ENCODE results near the gene ZFPM1.

ZFPM1 gene

GRCh38 chr16:88472069-88472468, 19.0 kb downstream of the ZFPM1 start:
- no peak overlapping the region for H3K9ac ChIP-seq (ENCODE audit: low read depth in 1 of 2, low read length in 2 of 2)
- no peak overlapping the region for H3K27ac ChIP-seq (ENCODE audit: low read depth in 2 of 2, low read length in 2 of 2)
- no peaks in the 10 kb centered on the region for H3K36me3 ChIP-seq (ENCODE audit: control insufficient read depth in 2 of 2, insufficient read depth in 2 of 2, low read length in 2 of 2)
- no peaks in the 10 kb centered on the region for H3K27me3 ChIP-seq (ENCODE audit: control insufficient read depth in 2 of 2, insufficient read depth in 2 of 2, low read length in 2 of 2)
- H3K4me3 ChIP-seq (ENCODE audit: low read length in 2 of 2): no peak overlapping the region
- H3K4me1 ChIP-seq (ENCODE audit: control insufficient read depth in 2 of 2, insufficient read depth in 2 of 2, low read length in 2 of 2): no peaks in the 10 kb centered on the region
- no peaks in the 10 kb centered on the region for H3K9me3 ChIP-seq (ENCODE audit: control insufficient read depth in 2 of 2, low read length in 2 of 2)

DNA sequence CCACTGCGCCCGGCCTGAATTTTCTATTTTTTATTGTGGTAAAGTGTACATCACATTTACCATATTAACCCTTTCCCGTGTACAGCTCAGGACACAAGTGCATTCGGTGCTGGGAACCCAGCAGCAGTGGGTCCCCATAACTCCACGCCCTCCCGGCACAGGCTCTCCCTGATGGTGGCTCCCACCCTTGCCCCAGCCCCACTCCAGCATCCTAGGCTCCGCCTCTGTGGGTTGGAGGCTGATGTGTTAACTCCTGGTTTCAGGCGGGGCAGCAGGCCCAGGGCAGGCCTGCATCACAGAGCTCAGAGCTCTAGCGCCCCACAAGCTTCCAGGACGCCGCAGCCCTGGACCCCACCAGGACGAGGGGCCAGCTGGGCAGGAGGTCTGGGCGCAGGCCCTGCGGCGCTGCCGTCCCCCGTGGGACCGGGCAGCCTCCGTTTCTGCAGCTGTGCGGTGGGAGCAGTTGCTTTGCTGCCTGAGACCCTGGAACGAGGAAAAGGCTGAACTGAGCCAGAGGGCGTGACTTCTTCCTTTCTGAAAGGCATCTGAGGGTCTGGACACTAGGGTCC, 19.6 kb downstream of the ZFPM1 start:
- no peaks in the 10 kb centered on the region for H3K36me3 ChIP-seq (ENCODE audit: control insufficient read depth in 2 of 2, insufficient read depth in 2 of 2, low read length in 2 of 2)
- H3K4me3 ChIP-seq (ENCODE audit: low read length in 2 of 2): no peak overlapping the region
- H3K9ac ChIP-seq (ENCODE audit: low read depth in 1 of 2, low read length in 2 of 2): no peak overlapping the region
- H3K4me1 ChIP-seq (ENCODE audit: control insufficient read depth in 2 of 2, insufficient read depth in 2 of 2, low read length in 2 of 2): no peaks in the 10 kb centered on the region
- no peaks in the 10 kb centered on the region for H3K9me3 ChIP-seq (ENCODE audit: control insufficient read depth in 2 of 2, low read length in 2 of 2)
- H3K27ac ChIP-seq (ENCODE audit: low read depth in 2 of 2, low read length in 2 of 2): no peak overlapping the region
- H3K27me3 ChIP-seq (ENCODE audit: control insufficient read depth in 2 of 2, insufficient read depth in 2 of 2, low read length in 2 of 2): no peaks in the 10 kb centered on the region

GRCh38 chr16:88473666-88474534, 20.8 kb downstream of the ZFPM1 start:
- Histone ChIP-seq H3K27ac (ENCODE audit: low read depth in 2 of 2, low read length in 2 of 2) (no peak overlapping the region), H3K9me3 (ENCODE audit: control insufficient read depth in 2 of 2, low read length in 2 of 2) (no peaks in the 10 kb centered on the region), H3K9ac (ENCODE audit: low read depth in 1 of 2, low read length in 2 of 2) (no peak overlapping the region), H3K4me3 (ENCODE audit: low read length in 2 of 2) (no peak overlapping the region), H3K36me3 (ENCODE audit: control insufficient read depth in 2 of 2, insufficient read depth in 2 of 2, low read length in 2 of 2) (no peaks in the 10 kb centered on the region), H3K27me3 (ENCODE audit: control insufficient read depth in 2 of 2, insufficient read depth in 2 of 2, low read length in 2 of 2) (no peaks in the 10 kb centered on the region), H3K4me1 (ENCODE audit: control insufficient read depth in 2 of 2, insufficient read depth in 2 of 2, low read length in 2 of 2) (no peaks in the 10 kb centered on the region)

DNA sequence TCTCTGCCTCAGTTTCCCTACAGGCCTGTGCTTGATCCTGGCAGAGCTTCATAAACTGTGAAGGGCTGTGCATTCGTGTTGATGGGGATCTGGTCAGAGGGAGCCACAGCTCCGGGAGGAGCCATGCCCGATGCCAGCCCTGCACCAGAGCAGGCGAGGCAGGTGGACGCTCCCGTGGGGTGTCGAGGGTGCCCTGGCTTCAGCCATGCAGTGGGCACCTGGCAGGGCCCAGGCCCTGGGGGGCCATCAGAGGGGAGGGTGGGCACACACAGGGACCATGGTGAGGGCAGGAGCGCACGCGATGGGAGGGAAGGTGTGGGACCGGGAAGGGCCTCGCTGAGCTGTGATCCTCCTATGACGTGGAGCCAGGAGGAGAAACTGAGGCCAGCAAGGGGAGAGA, 22.0 kb downstream of the ZFPM1 start:
- no peak overlapping the region for H3K27ac ChIP-seq (ENCODE audit: low read depth in 2 of 2, low read length in 2 of 2)

GRCh38 chr16:88476203-88476602, 23.1 kb downstream of the ZFPM1 start:
- no peaks in the 10 kb centered on the region for H3K27me3 ChIP-seq (ENCODE audit: control insufficient read depth in 2 of 2, insufficient read depth in 2 of 2, low read length in 2 of 2)
- H3K36me3 ChIP-seq (ENCODE audit: control insufficient read depth in 2 of 2, insufficient read depth in 2 of 2, low read length in 2 of 2): no peaks in the 10 kb centered on the region
- no peak overlapping the region for H3K9ac ChIP-seq (ENCODE audit: low read depth in 1 of 2, low read length in 2 of 2)
- H3K4me1 ChIP-seq (ENCODE audit: control insufficient read depth in 2 of 2, insufficient read depth in 2 of 2, low read length in 2 of 2): no peaks in the 10 kb centered on the region
- H3K9me3 ChIP-seq (ENCODE audit: control insufficient read depth in 2 of 2, low read length in 2 of 2): no peaks in the 10 kb centered on the region
- no peak overlapping the region for H3K27ac ChIP-seq (ENCODE audit: low read depth in 2 of 2, low read length in 2 of 2)
- H3K4me3 ChIP-seq (ENCODE audit: low read length in 2 of 2): no peak overlapping the region

More for the DNA sequence above, 22.0 kb downstream of the ZFPM1 start:
- Histone ChIP-seq H3K4me1 (ENCODE audit: control insufficient read depth in 2 of 2, insufficient read depth in 2 of 2, low read length in 2 of 2) (no peaks in the 10 kb centered on the region), H3K27me3 (ENCODE audit: control insufficient read depth in 2 of 2, insufficient read depth in 2 of 2, low read length in 2 of 2) (no peaks in the 10 kb centered on the region), H3K36me3 (ENCODE audit: control insufficient read depth in 2 of 2, insufficient read depth in 2 of 2, low read length in 2 of 2) (no peaks in the 10 kb centered on the region), H3K9ac (ENCODE audit: low read depth in 1 of 2, low read length in 2 of 2) (no peak overlapping the region), H3K4me3 (ENCODE audit: low read length in 2 of 2) (no peak overlapping the region), H3K9me3 (ENCODE audit: control insufficient read depth in 2 of 2, low read length in 2 of 2) (no peaks in the 10 kb centered on the region)

- H3K27me3 ChIP-seq (ENCODE audit: control insufficient read depth in 2 of 2, insufficient read depth in 2 of 2, low read length in 2 of 2): no peaks in the 10 kb centered on the region
- H3K27ac ChIP-seq (ENCODE audit: low read depth in 2 of 2, low read length in 2 of 2): no peak overlapping the region
- H3K9me3 ChIP-seq (ENCODE audit: control insufficient read depth in 2 of 2, low read length in 2 of 2): no peaks in the 10 kb centered on the region
- no peak overlapping the region for H3K4me3 ChIP-seq (ENCODE audit: low read length in 2 of 2)
- H3K4me1 ChIP-seq (ENCODE audit: control insufficient read depth in 2 of 2, insufficient read depth in 2 of 2, low read length in 2 of 2): no peaks in the 10 kb centered on the region
- no peaks in the 10 kb centered on the region for H3K36me3 ChIP-seq (ENCODE audit: control insufficient read depth in 2 of 2, insufficient read depth in 2 of 2, low read length in 2 of 2)
- H3K9ac ChIP-seq (ENCODE audit: low read depth in 1 of 2, low read length in 2 of 2): no peak overlapping the region
These were observed 23.8 kb downstream of the ZFPM1 start for GRCh38 chr16:88476817-88477397.

DNA sequence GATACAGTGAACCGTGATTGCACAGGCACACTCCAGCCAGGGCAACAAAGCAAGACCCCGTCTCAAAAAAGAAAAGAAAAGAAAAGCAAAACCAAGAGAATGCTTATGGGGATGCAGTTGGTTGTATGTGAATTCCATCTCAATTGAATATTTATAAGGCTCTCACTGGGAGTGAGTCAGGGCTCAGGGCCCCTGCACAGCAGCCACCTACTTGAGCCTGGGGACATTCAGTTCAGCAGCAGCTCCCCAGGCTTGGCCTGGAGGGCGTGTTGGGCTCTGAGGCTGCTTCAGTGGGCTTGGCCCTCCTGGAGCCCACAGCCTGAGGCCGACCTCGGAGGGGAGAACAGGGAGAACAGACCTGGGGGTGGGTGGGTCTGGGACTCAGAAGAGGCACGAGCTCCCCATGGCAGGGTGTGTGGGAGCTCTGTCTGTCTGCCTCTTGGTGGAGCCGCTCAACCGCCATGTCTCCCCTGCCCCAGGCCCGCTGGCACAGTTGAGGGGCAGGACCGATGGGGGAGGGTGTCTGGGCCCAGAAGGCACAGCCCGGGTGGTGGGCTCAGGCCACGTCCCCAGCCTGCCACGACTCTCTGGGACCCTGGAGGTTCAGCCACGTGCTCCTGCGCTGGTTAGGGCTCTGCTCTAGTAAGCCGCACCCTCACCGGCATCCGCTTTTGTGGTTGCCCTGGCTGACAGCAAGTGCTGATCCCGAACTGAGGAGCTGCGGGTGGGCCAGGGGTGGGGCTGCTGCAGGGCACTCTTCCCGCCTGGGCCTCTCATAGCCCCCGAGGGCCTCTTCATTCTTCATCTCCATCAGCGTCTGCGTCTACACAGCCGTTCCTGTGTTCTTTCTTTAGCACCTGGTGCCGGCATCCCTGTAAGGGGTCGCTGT, 24.8 kb downstream of the ZFPM1 start:
- no peaks in the 10 kb centered on the region for H3K4me1 ChIP-seq (ENCODE audit: control insufficient read depth in 2 of 2, insufficient read depth in 2 of 2, low read length in 2 of 2)
- H3K4me3 ChIP-seq (ENCODE audit: low read length in 2 of 2): no peak overlapping the region
- H3K9me3 ChIP-seq (ENCODE audit: control insufficient read depth in 2 of 2, low read length in 2 of 2): no peaks in the 10 kb centered on the region
- H3K27ac ChIP-seq (ENCODE audit: low read depth in 2 of 2, low read length in 2 of 2): no peak overlapping the region
- no peaks in the 10 kb centered on the region for H3K36me3 ChIP-seq (ENCODE audit: control insufficient read depth in 2 of 2, insufficient read depth in 2 of 2, low read length in 2 of 2)
- no peaks in the 10 kb centered on the region for H3K27me3 ChIP-seq (ENCODE audit: control insufficient read depth in 2 of 2, insufficient read depth in 2 of 2, low read length in 2 of 2)
- H3K9ac ChIP-seq (ENCODE audit: low read depth in 1 of 2, low read length in 2 of 2): no peak overlapping the region

DNA sequence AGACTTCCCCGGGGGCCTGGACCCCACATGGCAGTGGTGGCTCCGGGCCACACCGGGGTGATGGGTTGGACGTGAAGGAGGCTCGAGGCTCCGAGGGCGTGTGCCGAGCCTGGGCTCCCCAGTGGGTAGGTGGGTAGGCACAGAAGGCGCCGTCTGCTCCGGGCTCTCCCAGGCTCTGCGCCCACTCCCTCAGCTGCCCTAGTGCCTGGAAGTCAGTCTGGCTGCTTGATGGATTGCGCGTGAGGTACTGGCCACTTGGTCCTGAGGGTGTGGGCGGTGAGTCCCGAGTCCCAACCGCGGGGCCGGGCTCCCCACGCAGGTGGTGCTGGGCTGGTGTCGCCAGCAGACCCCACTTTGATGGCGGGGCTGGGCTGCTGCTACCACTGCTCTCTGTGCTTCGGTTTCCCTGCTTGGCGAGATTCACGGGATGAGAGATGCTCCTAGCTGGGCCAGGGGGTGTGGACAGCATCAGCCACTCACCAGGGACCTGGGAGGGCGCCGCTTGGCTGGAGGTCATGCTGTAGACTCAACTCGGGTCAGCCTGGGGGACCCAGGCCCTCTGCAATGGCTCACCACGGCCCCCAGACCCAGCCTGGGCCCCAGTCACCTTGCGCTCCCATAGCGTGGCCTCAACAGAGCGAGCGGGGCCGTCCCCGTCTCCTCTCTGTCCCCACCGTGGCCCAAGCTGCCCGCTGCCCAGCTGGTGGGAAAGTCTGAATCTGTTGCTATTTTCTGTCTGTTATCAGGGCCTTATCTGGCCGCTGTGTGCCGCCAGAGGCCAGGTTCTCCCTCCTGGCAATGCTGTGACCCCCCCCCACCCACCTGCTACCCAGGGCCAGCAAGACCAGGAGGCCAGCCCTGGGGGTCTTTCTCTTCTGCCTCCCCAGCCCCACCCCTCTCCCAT, 26.1 kb downstream of the ZFPM1 start:
- no peak overlapping the region for H3K9ac ChIP-seq (ENCODE audit: low read depth in 1 of 2, low read length in 2 of 2)
- no peaks in the 10 kb centered on the region for H3K9me3 ChIP-seq (ENCODE audit: control insufficient read depth in 2 of 2, low read length in 2 of 2)
- no peaks in the 10 kb centered on the region for H3K27me3 ChIP-seq (ENCODE audit: control insufficient read depth in 2 of 2, insufficient read depth in 2 of 2, low read length in 2 of 2)
- H3K36me3 ChIP-seq (ENCODE audit: control insufficient read depth in 2 of 2, insufficient read depth in 2 of 2, low read length in 2 of 2): no peaks in the 10 kb centered on the region
- H3K4me3 ChIP-seq (ENCODE audit: low read length in 2 of 2): no peak overlapping the region
- no peaks in the 10 kb centered on the region for H3K4me1 ChIP-seq (ENCODE audit: control insufficient read depth in 2 of 2, insufficient read depth in 2 of 2, low read length in 2 of 2)
- peak overlapping the region in 1 of 2 donors; percentile 16 for H3K27ac ChIP-seq (ENCODE audit: low read depth in 2 of 2, low read length in 2 of 2)

All from mucosa of rectum (tissue), 2 donors.